ENCODE results near the gene NCAPD3. TPM values are rescaled to one million over a fixed set of nuclear protein-coding genes. Genes with fewer than 3 reads are reported as not detected.
A peak's percentile ranks its signal among the peaks of the same experiment; 100 is the strongest.
"Not testable (repeated sequence)": the region's sequence is repeated elsewhere in the genome, so short reads cannot be mapped to it uniquely, and the experiment has no call there.

The NCAPD3 gene, protein sequence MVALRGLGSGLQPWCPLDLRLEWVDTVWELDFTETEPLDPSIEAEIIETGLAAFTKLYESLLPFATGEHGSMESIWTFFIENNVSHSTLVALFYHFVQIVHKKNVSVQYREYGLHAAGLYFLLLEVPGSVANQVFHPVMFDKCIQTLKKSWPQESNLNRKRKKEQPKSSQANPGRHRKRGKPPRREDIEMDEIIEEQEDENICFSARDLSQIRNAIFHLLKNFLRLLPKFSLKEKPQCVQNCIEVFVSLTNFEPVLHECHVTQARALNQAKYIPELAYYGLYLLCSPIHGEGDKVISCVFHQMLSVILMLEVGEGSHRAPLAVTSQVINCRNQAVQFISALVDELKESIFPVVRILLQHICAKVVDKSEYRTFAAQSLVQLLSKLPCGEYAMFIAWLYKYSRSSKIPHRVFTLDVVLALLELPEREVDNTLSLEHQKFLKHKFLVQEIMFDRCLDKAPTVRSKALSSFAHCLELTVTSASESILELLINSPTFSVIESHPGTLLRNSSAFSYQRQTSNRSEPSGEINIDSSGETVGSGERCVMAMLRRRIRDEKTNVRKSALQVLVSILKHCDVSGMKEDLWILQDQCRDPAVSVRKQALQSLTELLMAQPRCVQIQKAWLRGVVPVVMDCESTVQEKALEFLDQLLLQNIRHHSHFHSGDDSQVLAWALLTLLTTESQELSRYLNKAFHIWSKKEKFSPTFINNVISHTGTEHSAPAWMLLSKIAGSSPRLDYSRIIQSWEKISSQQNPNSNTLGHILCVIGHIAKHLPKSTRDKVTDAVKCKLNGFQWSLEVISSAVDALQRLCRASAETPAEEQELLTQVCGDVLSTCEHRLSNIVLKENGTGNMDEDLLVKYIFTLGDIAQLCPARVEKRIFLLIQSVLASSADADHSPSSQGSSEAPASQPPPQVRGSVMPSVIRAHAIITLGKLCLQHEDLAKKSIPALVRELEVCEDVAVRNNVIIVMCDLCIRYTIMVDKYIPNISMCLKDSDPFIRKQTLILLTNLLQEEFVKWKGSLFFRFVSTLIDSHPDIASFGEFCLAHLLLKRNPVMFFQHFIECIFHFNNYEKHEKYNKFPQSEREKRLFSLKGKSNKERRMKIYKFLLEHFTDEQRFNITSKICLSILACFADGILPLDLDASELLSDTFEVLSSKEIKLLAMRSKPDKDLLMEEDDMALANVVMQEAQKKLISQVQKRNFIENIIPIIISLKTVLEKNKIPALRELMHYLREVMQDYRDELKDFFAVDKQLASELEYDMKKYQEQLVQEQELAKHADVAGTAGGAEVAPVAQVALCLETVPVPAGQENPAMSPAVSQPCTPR (N-terminal part only)
- 10 to 100 TPM; 27.3 to 28.5 (median 27.6) TPM for polyA plus RNA-seq (ENCODE audit: insufficient read length in 3 of 3)

- peak; percentile 85 to 94 (median 89) for DNase-seq (ENCODE audit: low read depth in 3 of 3, low spot score in 2 of 3)
These were observed at the start of gene NCAPD3, which contains the start of gene VPS26B for GRCh38 chr11:134223836-134224709. Gene NCAPD3, minus strand, starts transcription at chr11:134223967. Its CDS starts 41 bp downstream, at chr11:134223926. Gene VPS26B, plus strand, starts transcription at chr11:134224671. Its CDS starts 452 bp downstream, at chr11:134225123.

- DNase-seq (ENCODE audit: low read depth in 3 of 3, low spot score in 2 of 3) = no peak
These were observed 49.5 kb upstream of the NCAPD3 start for GRCh38 chr11:134273317-134273712.

- DNase-seq (ENCODE audit: low read depth in 3 of 3, low spot score in 2 of 3) = no peak
These were observed 48.9 kb upstream of the NCAPD3 start for GRCh38 chr11:134272381-134273316.

DNA sequence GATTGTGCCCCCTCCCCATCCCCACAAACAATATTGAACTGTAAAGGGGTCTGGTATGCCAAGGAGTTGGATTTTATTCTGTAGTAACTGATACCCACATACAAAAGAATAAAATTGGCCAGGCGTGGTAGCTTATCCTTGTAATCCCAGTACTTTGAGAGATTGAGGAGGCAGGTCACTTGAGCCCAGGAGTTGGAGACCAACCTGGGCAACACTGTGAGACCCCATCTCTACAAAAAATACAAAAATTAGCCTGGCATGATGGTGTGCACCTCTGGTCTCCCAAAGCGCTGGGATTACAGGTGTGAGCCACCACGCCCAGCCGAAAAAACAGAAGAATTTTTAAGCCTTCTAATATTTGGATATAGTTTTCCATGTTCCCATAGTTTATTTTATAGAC is 48.2 kb upstream of the NCAPD3 start:
- no peak for DNase-seq (ENCODE audit: low read depth in 3 of 3, low spot score in 2 of 3)

DNA sequence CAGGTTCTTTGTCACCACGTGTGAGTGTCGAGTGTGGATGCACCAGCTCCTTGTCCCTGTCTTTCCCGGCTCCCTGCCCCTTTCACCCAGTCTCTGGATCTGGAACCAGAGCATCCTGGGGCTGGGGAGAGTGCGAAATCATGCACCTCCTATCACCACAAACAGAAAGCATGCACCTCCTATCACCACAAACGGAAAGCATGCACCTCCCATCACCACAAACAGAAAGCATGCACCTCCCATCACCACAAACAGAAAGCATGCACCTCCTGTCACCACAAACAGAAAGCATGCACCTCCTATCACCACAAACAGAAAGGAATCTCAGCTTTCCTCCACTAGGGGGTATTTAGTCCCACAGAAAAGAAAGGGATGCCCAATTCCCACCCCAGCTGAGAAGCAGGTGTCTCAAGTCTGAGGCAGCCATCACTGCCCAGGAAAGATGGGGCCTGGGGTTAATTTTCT is 46.5 kb upstream of the NCAPD3 start:
- no peak for DNase-seq (ENCODE audit: low read depth in 3 of 3, low spot score in 2 of 3)

- DNase-seq (ENCODE audit: low read depth in 3 of 3, low spot score in 2 of 3) = no peak
These were observed 44.2 kb upstream of the NCAPD3 start for GRCh38 chr11:134267966-134268365.

GRCh38 chr11:134267461-134267860 is 43.7 kb upstream of the NCAPD3 start:
- DNase-seq (ENCODE audit: low read depth in 3 of 3, low spot score in 2 of 3) = no peak

DNA sequence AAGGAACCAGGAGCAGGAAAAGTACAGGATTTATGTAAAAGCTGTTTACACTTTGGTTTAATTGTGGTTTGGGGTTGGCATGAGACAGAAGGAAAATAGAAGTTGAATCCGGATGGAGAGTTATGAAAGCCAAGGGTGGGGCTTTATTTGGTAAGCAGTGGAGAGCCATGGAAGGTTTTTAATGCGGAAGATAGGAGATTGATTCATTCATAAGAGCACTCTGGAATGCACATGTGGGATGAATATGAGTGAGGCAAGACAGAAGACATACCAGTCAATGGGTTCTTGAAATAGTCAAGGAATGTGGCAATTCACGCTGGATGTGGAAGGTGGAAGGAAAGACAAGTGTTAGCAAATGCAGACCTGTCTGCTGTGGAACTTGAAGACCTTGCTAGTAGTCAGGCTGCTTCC is 43.1 kb upstream of the NCAPD3 start:
- no peak for DNase-seq (ENCODE audit: low read depth in 3 of 3, low spot score in 2 of 3)

DNA sequence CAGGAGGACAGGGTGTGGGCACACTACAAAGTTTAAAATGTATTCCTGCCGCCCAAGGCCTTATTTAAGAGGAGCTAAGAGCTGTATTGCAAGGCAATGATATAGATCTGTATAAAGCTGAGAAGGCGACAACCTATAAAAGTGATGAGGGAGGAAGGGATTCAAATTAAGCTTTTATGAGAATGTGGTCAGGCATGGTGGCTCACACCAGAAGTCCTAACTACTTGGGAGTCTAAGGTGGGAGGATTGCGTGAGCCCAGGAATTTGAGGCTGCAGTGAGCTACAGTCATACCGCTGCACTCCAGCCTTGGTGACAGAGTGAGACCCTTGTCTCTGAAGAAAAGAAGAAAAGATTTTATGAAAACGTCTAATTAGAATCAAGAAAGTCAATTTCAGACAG is 42.7 kb upstream of the NCAPD3 start:
- no peak for DNase-seq (ENCODE audit: low read depth in 3 of 3, low spot score in 2 of 3)

GRCh38 chr11:134264966-134265764 is 41.4 kb upstream of the NCAPD3 start:
- no peak for DNase-seq (ENCODE audit: low read depth in 3 of 3, low spot score in 2 of 3)

- no peak for DNase-seq (ENCODE audit: low read depth in 3 of 3, low spot score in 2 of 3)
These were observed 38.1 kb upstream of the NCAPD3 start for GRCh38 chr11:134261626-134262488.

DNA sequence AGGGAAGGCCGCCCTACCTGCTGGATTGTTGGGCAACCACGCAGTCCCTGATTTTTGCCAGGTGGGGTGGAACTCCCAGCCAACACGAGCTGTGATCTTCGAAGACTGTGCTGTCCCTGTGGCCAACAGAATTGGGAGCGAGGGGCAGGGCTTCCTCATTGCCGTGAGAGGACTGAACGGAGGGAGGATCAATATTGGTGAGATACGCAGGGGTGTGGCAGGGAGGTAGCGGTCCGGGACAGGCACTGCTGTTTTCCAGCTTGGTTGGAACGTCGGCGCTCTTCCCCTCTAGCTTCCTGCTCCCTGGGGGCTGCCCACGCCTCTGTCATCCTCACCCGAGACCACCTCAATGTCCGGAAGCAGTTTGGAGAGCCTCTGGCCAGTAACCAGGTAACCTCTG is 37.2 kb upstream of the NCAPD3 start:
- DNase-seq (ENCODE audit: low read depth in 3 of 3, low spot score in 2 of 3) = no peak

DNA sequence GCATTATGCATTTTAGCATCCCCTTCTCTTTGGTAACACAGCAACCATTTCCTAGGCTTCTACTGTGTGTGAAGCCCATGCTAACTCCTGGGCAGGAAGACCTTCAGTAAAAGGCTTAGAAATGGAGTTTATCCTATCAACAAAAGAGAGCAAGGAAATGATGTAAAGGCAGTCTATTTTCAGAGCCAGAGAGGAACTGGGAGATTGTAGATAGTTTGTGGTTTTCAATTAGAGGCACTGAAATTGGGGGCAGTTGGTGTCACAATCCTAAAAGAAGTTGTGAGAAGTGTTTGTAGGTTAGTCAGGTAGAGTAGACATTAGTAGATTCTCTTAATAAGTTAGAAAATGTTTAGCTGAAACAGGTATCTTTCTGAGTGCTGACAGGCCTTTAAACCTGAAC is 36.7 kb upstream of the NCAPD3 start:
- no peak for DNase-seq (ENCODE audit: low read depth in 3 of 3, low spot score in 2 of 3)

DNA sequence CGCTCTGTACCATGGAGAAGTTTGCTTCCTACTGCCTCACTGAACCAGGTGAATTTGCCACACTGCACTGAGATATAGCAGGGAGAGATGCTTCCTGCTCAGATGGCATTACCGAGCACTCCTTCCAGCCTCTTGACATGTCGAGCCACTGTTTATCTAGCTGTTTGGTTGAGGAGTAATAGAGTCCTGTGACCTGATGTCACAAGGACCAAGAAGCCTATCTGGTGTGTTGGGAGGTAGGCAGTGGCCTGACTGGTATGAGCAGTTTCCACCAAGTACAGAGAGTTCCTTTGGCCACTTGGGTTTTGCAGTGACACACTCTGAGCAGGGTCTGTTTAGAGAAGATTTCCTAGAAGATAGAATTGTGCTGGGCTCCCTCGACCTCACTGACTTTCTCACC is 34.8 kb upstream of the NCAPD3 start:
- DNase-seq (ENCODE audit: low read depth in 3 of 3, low spot score in 2 of 3) = no peak

- no peak for DNase-seq (ENCODE audit: low read depth in 3 of 3, low spot score in 2 of 3)
These were observed 33.3 kb upstream of the NCAPD3 start for GRCh38 chr11:134257101-134257500.

GRCh38 chr11:134255184-134255561 is 31.4 kb upstream of the NCAPD3 start:
- not testable (repeated sequence) for DNase-seq (ENCODE audit: low read depth in 3 of 3, low spot score in 2 of 3)
